HepG2 (cell line): Measurements from ENCODE around the gene HIBADH. TPM values are rescaled to one million over a fixed set of nuclear protein-coding genes. Genes with fewer than 3 reads are reported as not detected.

Experiments used
- ATAC-seq: fragments of 200-7000 bp; cut with Tn5 transposase; 3 replicates; pipeline ENCODE4 v1.9.1; 2020; ENCODE audit warnings: mild to moderate bottlenecking, moderate library complexity
- BruUV-seq: library from RNA; stranded (reverse); fragments of 400-500 nt; replicated peaks from 2 replicates; lab custom pipeline; 2021; lab: Mats Ljungman, UMichigan
- CTCF ChIA-PET: fragments of 300-600 bp; formaldehyde crosslinking; extraction: SDS; loops from one replicate; lab custom pipeline; 2021; ENCODE audit warnings: low total read pairs, inconsistent platforms, low intra/inter-chr PET ratio; lab: Yijun Ruan, JAX
- POLR2A ChIA-PET: fragments of 350-600 bp; sonication (Branson Sonifier 250); formaldehyde crosslinking; loops from one replicate; lab custom pipeline; 2020; ENCODE audit warnings: antibody characterized with exemption, inconsistent platforms; lab: Yijun Ruan, JAX
- DNase-seq: peaks from one replicate; pipeline ENCODE4 v3.0.0-alpha.2; 2015; ENCODE audit warnings: low spot score
- FAIRE-seq: peaks from 3 replicates; lab custom pipeline; 2011; peaks lifted over from hg19 to GRCh38; lab: Jason Lieb, UNC
- H2AFZ ChIP-seq: one replicate; pipeline ENCODE4 v1.6.1; 2011; ENCODE audit warnings: low read length, inconsistent platforms
- H3K27ac ChIP-seq: fragments of 300-600 bp; 3 replicates; pipeline ENCODE4 v1.8.0; 2011; ENCODE audit warnings: mixed run types, mild to moderate bottlenecking, mixed read lengths, low read length, inconsistent platforms; ENCODE audit not compliant: insufficient read depth; ENCODE audit errors: extremely low read length
- H3K27me3 ChIP-seq, 2 experiments: fragments of 200-600 bp in 1 of 2; 2 replicates in 1 of 2; 3 replicates in 1 of 2; pipeline versions ENCODE4 v1.6.0 to v1.8.0; 2011; ENCODE audit warnings: low read length in 2 of 2, mild to moderate bottlenecking in 2 of 2, moderate library complexity in 2 of 2, inconsistent platforms in 1 of 2; ENCODE audit not compliant: insufficient read depth in 2 of 2, control insufficient read depth in 1 of 2
- H3K36me3 ChIP-seq, 2 experiments: fragments of 200-600 bp in 1 of 2; replicated peaks in 1 of 2; 2 replicates in 1 of 2; 3 replicates in 1 of 2; pipeline versions ENCODE4 v1.5.1 to v1.8.0; 2011; ENCODE audit warnings: low read length in 2 of 2, inconsistent platforms in 1 of 2; ENCODE audit not compliant: insufficient read depth in 2 of 2, control insufficient read depth in 1 of 2
- H3K4me1 ChIP-seq: 2 replicates; pipeline ENCODE4 v1.5.1; 2012; ENCODE audit warnings: low read length, inconsistent platforms; ENCODE audit not compliant: insufficient read depth
- H3K4me2 ChIP-seq: 2 replicates; pipeline ENCODE4 v1.6.0; 2011; ENCODE audit warnings: low read depth, low read length, inconsistent platforms
- H3K4me3 ChIP-seq, 3 experiments: fragments of 200-600 bp in 1 of 3; sonication (generic), shearing (Covaris generic) in 1 of 3; replicated peaks in 1 of 3; 2 replicates each; pipeline ENCODE4 v1.5.1; 2011 to 2016; ENCODE audit warnings: low read length in 3 of 3, inconsistent platforms in 2 of 3, low read depth in 2 of 3, mild to moderate bottlenecking in 2 of 3, control low read depth in 1 of 3, mixed read lengths in 1 of 3; ENCODE audit not compliant: insufficient read depth in 1 of 3
- H3K79me2 ChIP-seq: one replicate; pipeline ENCODE4 v1.6.1; 2011; ENCODE audit warnings: low read length, inconsistent platforms; ENCODE audit not compliant: insufficient read depth
- H3K9ac ChIP-seq: 2 replicates; pipeline ENCODE4 v1.6.0; 2011; ENCODE audit warnings: mild to moderate bottlenecking, low read depth, low read length, inconsistent platforms; ENCODE audit not compliant: insufficient read depth
- H3K9me3 ChIP-seq: 2 replicates; pipeline ENCODE4 v1.5.1; 2012; ENCODE audit warnings: mild to moderate bottlenecking, low read length
- H4K20me1 ChIP-seq: 2 replicates; pipeline ENCODE4 v1.6.0; 2011; ENCODE audit warnings: inconsistent platforms, mild to moderate bottlenecking, low read length, moderate library complexity; ENCODE audit not compliant: insufficient read depth
- ETS1 ChIP-seq: sonication (generic); formaldehyde crosslinking; IDR thresholded peaks from 2 replicates; pipeline ENCODE4 v1.4.0; 2020; ENCODE audit warnings: missing genetic modification reagents
- KAT8 ChIP-seq: IDR thresholded peaks from 2 replicates; pipeline ENCODE4 v1.6.1; 2016; ENCODE audit warnings: missing genetic modification reagents, missing compliant biosample characterization
- NPAS2 ChIP-seq: sonication (generic); formaldehyde crosslinking; IDR thresholded peaks from 2 replicates; pipeline ENCODE4 v1.8.0; 2022; ENCODE audit warnings: mild to moderate bottlenecking, missing genetic modification reagents, borderline replicate concordance
- NR2F1 ChIP-seq, 2 experiments: fragments of 450-650 bp in 1 of 2; formaldehyde crosslinking in 1 of 2; IDR thresholded peaks; 2 replicates each; pipeline versions ENCODE4 v1.5.0 to v1.6.1; 2016 to 2020; ENCODE audit warnings: mild to moderate bottlenecking in 1 of 2, missing compliant biosample characterization in 1 of 2, missing genetic modification reagents in 1 of 2, moderate library complexity in 1 of 2
- SNAPC2 ChIP-seq: sonication (generic); formaldehyde crosslinking; IDR thresholded peaks from 2 replicates; pipeline ENCODE4 v1.8.1; 2022; ENCODE audit warnings: mild to moderate bottlenecking, missing genetic modification reagents
- ZBTB40 ChIP-seq, 2 experiments: fragments of 450-650 bp in 1 of 2; sonication (generic) in 1 of 2; formaldehyde crosslinking in 1 of 2; IDR thresholded peaks; 2 replicates each; pipeline versions ENCODE4 v1.6.1 to v1.8.0; 2016 to 2022; ENCODE audit warnings: antibody characterized with exemption in 1 of 2, mild to moderate bottlenecking in 1 of 2, missing genetic modification reagents in 1 of 2
- ZSCAN31 ChIP-seq: sonication (generic); formaldehyde crosslinking; IDR thresholded peaks from 2 replicates; pipeline ENCODE4 v1.5.0; 2020; ENCODE audit warnings: low read depth, mild to moderate bottlenecking, missing genetic modification reagents
- WGBS: methylation state at CpG from one replicate; pipeline ENCODE4 v1.1.6; 2017; ENCODE audit warnings: low lambda C conversion rate; 5-methylcytosine and 5-hydroxymethylcytosine counted together
- in situ Hi-C: cut with HindIII; loops from 2 replicates; pipeline ENCODE4 v1.10.0; 2017; ENCODE audit warnings: low pct_unique_long_range_greater_than_20kb; ENCODE audit not compliant: extremely low pct_ligation_motif_present
- intact Hi-C: fragments of 100-400 bp; cut with micrococcal nuclease; formaldehyde crosslinking; loops from one replicate; pipeline ENCODE4 v1.10.0; 2022; ENCODE audit not compliant: unreplicated experiment
- polyA plus RNA-seq, 8 experiments: library from polyadenylated mRNA; depleted of rRNA in 3 of 8; stranded (reverse) in 7 of 8; unstranded in 1 of 8; fragments of >200 nt; fragmentation: Illumina TruSeq in 4 of 8; extraction: Trizol in 4 of 8; gene quantifications; 2 replicates each; pipeline versions ENCODE4 v1.2.1 to v1.2.3, GENCODE V29; 2011 to 2016; ENCODE audit warnings: low read depth in 4 of 8, missing spikeins in 1 of 8, mixed read lengths in 1 of 8; ENCODE audit not compliant: insufficient read depth in 1 of 8
- total RNA-seq, 5 experiments: library from RNA; depleted of rRNA; stranded (reverse); fragments of >200 nt; fragmentation: Illumina TruSeq; extraction: Trizol; gene quantifications; 2 replicates each; pipeline ENCODE4 v1.2.3, GENCODE V29; 2016; ENCODE audit warnings: low read depth in 1 of 5
- TF ChIP-seq, protein P1 (sequence below): sonication (generic); formaldehyde crosslinking; IDR thresholded peaks from 2 replicates; pipeline ENCODE4 v1.9.0; 2021; ENCODE audit warnings: missing genetic modification reagents, mild to moderate bottlenecking, borderline replicate concordance
- TF ChIP-seq, protein P2 (sequence below): sonication (generic); formaldehyde crosslinking; IDR thresholded peaks from 2 replicates; pipeline ENCODE4 v1.5.1; 2020; ENCODE audit warnings: missing genetic modification reagents, mild to moderate bottlenecking, borderline replicate concordance
- TF ChIP-seq, protein P3 (sequence below): sonication (generic); formaldehyde crosslinking; IDR thresholded peaks from 2 replicates; pipeline ENCODE4 v1.4.0; 2020; ENCODE audit warnings: missing genetic modification reagents, low read depth, mild to moderate bottlenecking, borderline replicate concordance

HIBADH gene
- total and polyA plus RNA-seq, 2 of the 13 experiments (the other 11 are each of a cell fraction or from before 2014, with no cell fraction given), result 49.9 to 59.5 TPM

DNA sequence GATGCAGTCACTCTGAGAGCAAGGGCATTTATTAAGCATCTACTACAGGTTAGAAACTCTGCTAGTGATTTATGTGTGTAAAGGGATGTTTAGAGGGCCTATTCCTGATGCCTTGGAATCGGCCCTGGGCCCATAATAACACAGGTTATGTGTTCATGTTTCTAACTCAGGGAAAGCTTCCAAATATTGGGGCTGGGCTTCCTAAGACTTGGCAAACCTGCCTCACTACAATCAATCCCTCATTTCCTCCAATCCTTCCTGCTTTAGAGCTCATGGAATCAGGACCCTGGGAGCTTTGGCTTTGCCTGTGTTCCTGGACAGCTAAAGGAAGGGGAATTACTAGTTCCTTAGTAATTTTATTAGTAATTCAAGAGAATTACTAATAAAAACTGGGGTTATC is 148.8 kb downstream of the HIBADH start:
- FAIRE-seq (no peak), ATAC-seq (no peak), DNase-seq (no peak)
- no peaks in the 10 kb centered on the region for H3K9me3 ChIP-seq
- no peak overlapping the region for H3K9ac ChIP-seq
- H3K79me2 ChIP-seq, result no peaks in the 10 kb centered on the region
- H2AFZ ChIP-seq, result no peak overlapping the region
- no peak overlapping the region for H3K4me3 ChIP-seq
- H4K20me1 ChIP-seq, result no peaks in the 10 kb centered on the region; the same call in 1 of the 2 replicates
- 90% methylated on average over 1 of the region's 1 CpG for WGBS
- ChIA-PET POLR2A (no interaction called here), CTCF (no interaction called here)
- H3K27me3 ChIP-seq, result no peaks in the 10 kb centered on the region
- in situ Hi-C loops (no loop called here), intact Hi-C loops (no loop called here)
- H3K4me1 ChIP-seq, result peaks cover 13% of the 10 kb centered on the region
- BruUV-seq, result no TSS peak
- no peaks in the 10 kb centered on the region; a peak in 1 of 5 replicates for H3K36me3 ChIP-seq
- no peak overlapping the region for H3K4me2 ChIP-seq
- no peak overlapping the region for H3K27ac ChIP-seq
- TF ChIP-seq ZBTB40 (IDR thresholded peaks at IDR 0.05) (no peak), ZBTB40 (CRISPR knock-in tag; IDR thresholded peaks at IDR 0.05) (no peak), KAT8 (CRISPR knock-in tag) (no peak), SNAPC2 (no peak), ZSCAN31 (no peak), NPAS2 (CRISPR knock-in tag) (no peak), ETS1 (CRISPR knock-in tag) (no peak), NR2F1 (CRISPR knock-in tag; IDR thresholded peaks at IDR 0.05) (no peak)
- TF ChIP-seq, protein P1, sequence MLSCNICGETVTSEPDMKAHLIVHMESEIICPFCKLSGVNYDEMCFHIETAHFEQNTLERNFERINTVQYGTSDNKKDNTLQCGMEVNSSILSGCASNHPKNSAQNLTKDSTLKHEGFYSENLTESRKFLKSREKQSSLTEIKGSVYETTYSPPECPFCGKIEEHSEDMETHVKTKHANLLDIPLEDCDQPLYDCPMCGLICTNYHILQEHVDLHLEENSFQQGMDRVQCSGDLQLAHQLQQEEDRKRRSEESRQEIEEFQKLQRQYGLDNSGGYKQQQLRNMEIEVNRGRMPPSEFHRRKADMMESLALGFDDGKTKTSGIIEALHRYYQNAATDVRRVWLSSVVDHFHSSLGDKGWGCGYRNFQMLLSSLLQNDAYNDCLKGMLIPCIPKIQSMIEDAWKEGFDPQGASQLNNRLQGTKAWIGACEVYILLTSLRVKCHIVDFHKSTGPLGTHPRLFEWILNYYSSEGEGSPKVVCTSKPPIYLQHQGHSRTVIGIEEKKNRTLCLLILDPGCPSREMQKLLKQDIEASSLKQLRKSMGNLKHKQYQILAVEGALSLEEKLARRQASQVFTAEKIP (CRISPR knock-in tag), result no peak
- TF ChIP-seq, protein P2, sequence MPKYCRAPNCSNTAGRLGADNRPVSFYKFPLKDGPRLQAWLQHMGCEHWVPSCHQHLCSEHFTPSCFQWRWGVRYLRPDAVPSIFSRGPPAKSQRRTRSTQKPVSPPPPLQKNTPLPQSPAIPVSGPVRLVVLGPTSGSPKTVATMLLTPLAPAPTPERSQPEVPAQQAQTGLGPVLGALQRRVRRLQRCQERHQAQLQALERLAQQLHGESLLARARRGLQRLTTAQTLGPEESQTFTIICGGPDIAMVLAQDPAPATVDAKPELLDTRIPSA (CRISPR knock-in tag), result no peak
- TF ChIP-seq, protein P3, sequence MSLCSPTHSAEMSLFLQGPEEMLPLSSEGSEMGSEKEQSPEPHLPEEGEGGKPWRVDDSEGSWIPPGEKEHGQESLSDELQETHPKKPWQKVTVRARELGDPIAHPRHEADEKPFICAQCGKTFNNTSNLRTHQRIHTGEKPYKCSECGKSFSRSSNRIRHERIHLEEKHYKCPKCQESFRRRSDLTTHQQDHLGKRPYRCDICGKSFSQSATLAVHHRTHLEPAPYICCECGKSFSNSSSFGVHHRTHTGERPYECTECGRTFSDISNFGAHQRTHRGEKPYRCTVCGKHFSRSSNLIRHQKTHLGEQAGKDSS (CRISPR knock-in tag), result no peak
